Activated naive CD4-positive, alpha-beta T cell treated with anti-CD3 and anti-CD28 coated beads, Interleukin-2, amount 50 U/mL, for 72 hours (primary cell): Measurements from ENCODE around the gene DIP2B. TPM values are rescaled to one million over a fixed set of nuclear protein-coding genes. Genes with fewer than 3 reads are reported as not detected.

ENCODE experiments used
- ATAC-seq, 2 donors: fragments of 150-1000 bp; cut with Tn5 transposase; 2 replicates each; pipeline ENCODE4 v1.10.0; 2021; ENCODE audit warnings: mild to moderate bottlenecking in 2 of 2, moderate library complexity in 2 of 2
- DNase-seq, 2 donors: peaks; one replicate each; pipeline ENCODE4 v3.0.0; 2021 to 2022; ENCODE audit warnings: low spot score in 2 of 2
- H3K27ac Mint-ChIP-seq, 2 donors: one replicate each; pipeline ENCODE4 v1.8.0; 2022; ENCODE audit warnings: mild to moderate bottlenecking in 2 of 2, mixed read lengths in 2 of 2
- H3K36me3 Mint-ChIP-seq, 2 donors: one replicate each; pipeline ENCODE4 v1.8.0; 2022; ENCODE audit warnings: mixed read lengths in 2 of 2
- H3K9me3 Mint-ChIP-seq, 2 donors: one replicate each; pipeline ENCODE4 v1.8.0; 2022; ENCODE audit warnings: mixed read lengths in 2 of 2
- total RNA-seq, 2 donors: library from RNA; stranded (reverse); gene quantifications; one replicate each; pipeline ENCODE4 v1.2.3, GENCODE V29; 2022

The DIP2B gene
- total RNA-seq, 2 donors from 2014 or later: 33.8 to 39.9 TPM

GRCh38 chr12:50621399-50622300 is 116.9 kb downstream of the DIP2B start:
- Mint-ChIP-seq H3K36me3 (peaks cover 0 to 6% of the 10 kb centered on the region in 2 donors), H3K27ac (peak overlapping the region; percentile 89 to 90), H3K9me3 (peaks cover 0 to 7% of the 10 kb centered on the region in 2 donors)
- no peak for DNase-seq
- ATAC-seq: no peak

GRCh38 chr12:50625029-50625925 is 120.5 kb downstream of the DIP2B start:
- peak; percentile 60 to 65 for ATAC-seq
- peak overlapping the region; percentile 74 to 97 for H3K27ac Mint-ChIP-seq
- peaks cover 0 to 7% of the 10 kb centered on the region in 2 donors for H3K9me3 Mint-ChIP-seq
- no peak for DNase-seq
- peaks cover 0 to 16% of the 10 kb centered on the region in 2 donors for H3K36me3 Mint-ChIP-seq

GRCh38 chr12:50626026-50626425 is 121.2 kb downstream of the DIP2B start:
- ATAC-seq: no peak
- H3K36me3 Mint-ChIP-seq: peaks cover 0 to 22% of the 10 kb centered on the region in 2 donors
- H3K27ac Mint-ChIP-seq: no peak overlapping the region
- no peak for DNase-seq
- H3K9me3 Mint-ChIP-seq: peaks cover 0 to 7% of the 10 kb centered on the region in 2 donors

GRCh38 chr12:50627491-50627890 is 122.7 kb downstream of the DIP2B start:
- no peak for DNase-seq
- Mint-ChIP-seq H3K36me3 (peaks cover 0 to 24% of the 10 kb centered on the region in 2 donors), H3K9me3 (peaks cover 0 to 7% of the 10 kb centered on the region in 2 donors), H3K27ac (no peak overlapping the region)
- no peak for ATAC-seq

- no peak overlapping the region for H3K27ac Mint-ChIP-seq
- no peak for DNase-seq
- H3K9me3 Mint-ChIP-seq: peaks cover 0 to 7% of the 10 kb centered on the region in 2 donors
- peaks cover 0 to 24% of the 10 kb centered on the region in 2 donors for H3K36me3 Mint-ChIP-seq
- no peak for ATAC-seq
Measured at GRCh38 chr12:50628394-50628793, 123.6 kb downstream of the DIP2B start.

GRCh38 chr12:50633955-50634354 is 129.2 kb downstream of the DIP2B start:
- Mint-ChIP-seq H3K9me3 (no peaks in the 10 kb centered on the region), H3K36me3 (peaks cover 0 to 18% of the 10 kb centered on the region in 2 donors), H3K27ac (no peak overlapping the region)
- DNase-seq (no peak), ATAC-seq (peak in 1 of 2 donors; percentile 56)

- Mint-ChIP-seq H3K36me3 (peaks cover 0 to 15% of the 10 kb centered on the region in 2 donors), H3K27ac (no peak overlapping the region), H3K9me3 (no peaks in the 10 kb centered on the region)
- no peak for DNase-seq
- ATAC-seq: no peak
Measured at GRCh38 chr12:50634379-50634778, 129.6 kb downstream of the DIP2B start.

GRCh38 chr12:50635364-50635763 is 130.6 kb downstream of the DIP2B start:
- peaks cover 0 to 7% of the 10 kb centered on the region in 2 donors for H3K36me3 Mint-ChIP-seq
- DNase-seq (no peak), ATAC-seq (peak in 1 of 2 donors; percentile 33)
- H3K27ac Mint-ChIP-seq: peak overlapping the region in 1 of 2 donors; percentile 67
- H3K9me3 Mint-ChIP-seq: no peaks in the 10 kb centered on the region

GRCh38 chr12:50635857-50636256 is 131.1 kb downstream of the DIP2B start:
- H3K9me3 Mint-ChIP-seq: no peaks in the 10 kb centered on the region
- ATAC-seq (no peak), DNase-seq (no peak)
- H3K27ac Mint-ChIP-seq: no peak overlapping the region
- peaks cover 0 to 4% of the 10 kb centered on the region in 2 donors for H3K36me3 Mint-ChIP-seq

- DNase-seq (no peak), ATAC-seq (no peak)
- H3K27ac Mint-ChIP-seq: no peak overlapping the region
- no peaks in the 10 kb centered on the region for H3K9me3 Mint-ChIP-seq
- peaks cover 0 to 3% of the 10 kb centered on the region in 2 donors for H3K36me3 Mint-ChIP-seq
Measured at GRCh38 chr12:50636505-50636904, 131.7 kb downstream of the DIP2B start.

- DNase-seq (no peak), ATAC-seq (peak in 1 of 2 donors; percentile 28)
- Mint-ChIP-seq H3K36me3 (peaks cover 0 to 12% of the 10 kb centered on the region in 2 donors), H3K9me3 (no peaks in the 10 kb centered on the region), H3K27ac (peak overlapping the region; percentile 59 to 86)
Measured at GRCh38 chr12:50637870-50638481, 133.2 kb downstream of the DIP2B start.

- H3K27ac Mint-ChIP-seq: no peak overlapping the region
- ATAC-seq (peak; percentile 22 to 29), DNase-seq (no peak)
- H3K9me3 Mint-ChIP-seq: no peaks in the 10 kb centered on the region
- H3K36me3 Mint-ChIP-seq: peaks cover 0 to 12% of the 10 kb centered on the region in 2 donors
Measured at GRCh38 chr12:50638482-50638880, 133.7 kb downstream of the DIP2B start.

GRCh38 chr12:50639721-50640120 is 134.9 kb downstream of the DIP2B start:
- peaks cover 0 to 12% of the 10 kb centered on the region in 2 donors for H3K36me3 Mint-ChIP-seq
- no peaks in the 10 kb centered on the region for H3K9me3 Mint-ChIP-seq
- H3K27ac Mint-ChIP-seq: no peak overlapping the region
- DNase-seq (no peak), ATAC-seq (peak in 1 of 2 donors; percentile 55)

- H3K27ac Mint-ChIP-seq: no peak overlapping the region
- ATAC-seq (no peak), DNase-seq (no peak)
- H3K36me3 Mint-ChIP-seq: peaks cover 0 to 12% of the 10 kb centered on the region in 2 donors
- no peaks in the 10 kb centered on the region for H3K9me3 Mint-ChIP-seq
Measured at GRCh38 chr12:50640321-50640939, 135.6 kb downstream of the DIP2B start.

GRCh38 chr12:50641566-50641965 is 136.8 kb downstream of the DIP2B start:
- DNase-seq (no peak), ATAC-seq (no peak)
- Mint-ChIP-seq H3K36me3 (peaks cover 0 to 12% of the 10 kb centered on the region in 2 donors), H3K9me3 (no peaks in the 10 kb centered on the region), H3K27ac (no peak overlapping the region)

- DNase-seq: no peak
- ATAC-seq: no peak
- no peaks in the 10 kb centered on the region for H3K9me3 Mint-ChIP-seq
- peaks cover 0 to 12% of the 10 kb centered on the region in 2 donors for H3K36me3 Mint-ChIP-seq
- no peak overlapping the region for H3K27ac Mint-ChIP-seq
Measured at GRCh38 chr12:50642035-50642451, 137.3 kb downstream of the DIP2B start.
